Small intestine (tissue), 7 donors: ENCODE measurements around the gene FUOM. TPM values are rescaled to one million over a fixed set of nuclear protein-coding genes. Genes with fewer than 3 reads are reported as not detected.
"Not testable (repeated sequence)": the region's sequence is repeated elsewhere in the genome, so short reads cannot be mapped to it uniquely, and the experiment has no call there.

Experiments used
- DNase-seq, 2 donors: peaks; one replicate each; pipeline versions ENCODE4 v3.0.0 to v3.0.0-alpha.2; 2013
- FAIRE-seq: peaks from 2 replicates; lab custom pipeline; 2012; peaks lifted over from hg19 to GRCh38; lab: Jason Lieb, UNC
- H3K27ac ChIP-seq, 3 donors: one replicate each; pipeline ENCODE4 v1.5.1; 2013; ENCODE audit warnings: low read length in 2 of 3, mild to moderate bottlenecking in 2 of 3, control low read depth in 1 of 3, inconsistent platforms in 1 of 3, low read depth in 1 of 3, moderate library complexity in 1 of 3
- H3K27me3 ChIP-seq, 3 donors: one replicate each; pipeline ENCODE4 v1.6.1; 2013; ENCODE audit warnings: low read length in 3 of 3, inconsistent platforms in 1 of 3; ENCODE audit not compliant: control insufficient read depth in 3 of 3, insufficient read depth in 3 of 3
- H3K36me3 ChIP-seq, 3 donors: one replicate each; pipeline ENCODE4 v1.6.1; 2013; ENCODE audit warnings: low read length in 3 of 3, inconsistent platforms in 1 of 3, low read depth in 1 of 3, mild to moderate bottlenecking in 1 of 3, moderate library complexity in 1 of 3; ENCODE audit not compliant: control insufficient read depth in 3 of 3, insufficient read depth in 2 of 3
- H3K4me1 ChIP-seq, 3 donors: one replicate each; pipeline ENCODE4 v1.6.1; 2013; ENCODE audit warnings: low read length in 2 of 3, inconsistent platforms in 1 of 3, low read depth in 1 of 3, mild to moderate bottlenecking in 1 of 3, moderate library complexity in 1 of 3; ENCODE audit not compliant: control insufficient read depth in 3 of 3, insufficient read depth in 2 of 3
- H3K4me3 ChIP-seq, 3 donors: one replicate each; pipeline ENCODE4 v1.5.1; 2013; ENCODE audit warnings: low read length in 3 of 3, control low read depth in 1 of 3, inconsistent platforms in 1 of 3, low read depth in 1 of 3, mild to moderate bottlenecking in 1 of 3, moderate library complexity in 1 of 3
- H3K9me3 ChIP-seq, 2 donors: one replicate each; pipeline ENCODE4 v1.6.1; 2013; ENCODE audit warnings: low read depth in 1 of 2, low read length in 1 of 2; ENCODE audit not compliant: control insufficient read depth in 2 of 2, insufficient read depth in 1 of 2
- WGBS, 3 donors: extraction: QIAGEN DNeasy Blood & Tissue Kit; methylation state at CpG; one replicate each; pipeline ENCODE4 v1.1.7; 2013; 5-methylcytosine and 5-hydroxymethylcytosine counted together
- polyA plus RNA-seq, 4 donors: library from polyadenylated mRNA; stranded (reverse) in 3 of 4; unstranded in 1 of 4; fragments of 200-250 nt in 3 of 4; fragments of 120-200 nt in 1 of 4; gene quantifications; one replicate each; pipeline versions ENCODE4 v1.2.1 to v1.2.3, GENCODE V29; 2013
- donor health status: healthy with polysubstance abuse.
- donor health status: control.
- donor health status: control.
- donor health status: Bipolar disorder and iron deficiency.
- donor health status: healthy.

Gene FUOM
- polyA plus RNA-seq, 4 donors: 62.5 to 320 (median 165) TPM

- Histone ChIP-seq H3K27ac (no peak overlapping the region), H3K36me3 (no peaks in the 10 kb centered on the region), H3K9me3 (peaks cover 0 to 2% of the 10 kb centered on the region in 2 donors), H3K4me1 (peaks cover 0 to 13% (median 3%) of the 10 kb centered on the region in 3 donors), H3K4me3 (peak overlapping the region; percentile 13 to 41 (median 28)), H3K27me3 (peaks cover 3 to 51% (median 31%) of the 10 kb centered on the region in 3 donors)
- no peak for FAIRE-seq
- peak in 1 of 2 donors; percentile 36 for DNase-seq
- 2 to 3% (median 2%) methylated on average over 58 to 91 of the region's 91 CpGs for WGBS, 3 donors
These were observed 32.2 kb downstream of the FUOM start for GRCh38 chr10:133325440-133326222.

DNA sequence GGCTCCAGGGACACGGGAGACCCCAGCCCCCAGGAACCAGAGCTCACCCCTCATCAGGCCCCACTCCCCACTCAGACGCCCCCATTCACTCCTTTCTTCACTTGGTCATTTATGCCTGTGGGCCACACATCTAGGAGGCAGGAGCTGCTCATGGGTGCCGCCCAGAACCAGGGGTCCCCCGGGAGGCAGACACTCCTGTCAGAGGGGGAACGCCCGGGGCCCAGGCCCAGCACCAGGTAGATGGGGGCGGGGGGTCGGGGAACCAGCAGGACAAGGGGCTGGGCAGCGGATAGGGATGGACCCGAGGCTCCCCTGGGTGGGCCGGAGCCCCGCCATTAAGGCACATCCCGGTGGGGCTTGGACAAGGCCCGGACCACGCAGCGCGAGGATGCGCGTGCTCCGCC, 33.0 kb downstream of the FUOM start:
- H3K4me1 ChIP-seq: peaks cover 0 to 11% (median 3%) of the 10 kb centered on the region in 3 donors
- H3K27ac ChIP-seq: no peak overlapping the region
- peaks cover 0 to 2% of the 10 kb centered on the region in 2 donors for H3K9me3 ChIP-seq
- no peaks in the 10 kb centered on the region for H3K36me3 ChIP-seq
- peak overlapping the region in 1 of 3 donors; percentile 2 for H3K4me3 ChIP-seq
- DNase-seq (no peak), FAIRE-seq (no peak)
- peaks cover 3 to 49% (median 33%) of the 10 kb centered on the region in 3 donors for H3K27me3 ChIP-seq
- WGBS, 3 donors: 11 to 20% (median 13%) methylated on average over 10 to 20 of the region's 20 CpGs

DNA sequence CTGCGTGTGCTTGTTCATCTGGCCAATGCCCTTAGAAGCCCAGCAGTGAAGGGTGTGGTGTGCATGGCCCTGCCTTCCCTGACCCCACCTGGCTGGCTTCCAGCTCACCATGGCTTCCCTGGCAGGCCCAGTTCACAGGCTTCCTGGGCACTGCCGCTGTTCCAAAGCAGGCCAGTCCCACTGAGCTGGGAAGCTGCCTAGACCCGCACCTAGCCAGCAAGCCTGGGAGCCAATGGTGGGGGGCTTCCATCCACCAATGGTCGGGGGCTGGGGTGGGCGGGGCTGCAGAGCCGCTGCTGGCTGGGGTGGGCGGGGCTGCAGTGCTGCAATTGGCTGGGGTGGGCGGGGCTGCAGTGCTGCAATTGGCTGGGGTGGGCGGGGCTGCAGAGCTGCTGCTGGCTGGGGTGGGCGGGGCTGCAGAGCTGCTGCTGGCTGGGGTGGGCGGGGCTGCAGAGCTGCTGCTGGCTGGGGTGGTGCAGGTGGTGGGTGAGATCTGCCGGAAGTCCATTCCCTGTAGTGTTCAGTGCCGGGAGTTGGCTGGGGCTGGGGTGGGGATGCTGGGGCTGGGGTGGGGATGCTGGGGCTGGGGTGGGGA, 33.5 kb downstream of the FUOM start:
- peak overlapping the region in 2 of 3 donors; percentile 31 to 40 for H3K4me3 ChIP-seq

DNA sequence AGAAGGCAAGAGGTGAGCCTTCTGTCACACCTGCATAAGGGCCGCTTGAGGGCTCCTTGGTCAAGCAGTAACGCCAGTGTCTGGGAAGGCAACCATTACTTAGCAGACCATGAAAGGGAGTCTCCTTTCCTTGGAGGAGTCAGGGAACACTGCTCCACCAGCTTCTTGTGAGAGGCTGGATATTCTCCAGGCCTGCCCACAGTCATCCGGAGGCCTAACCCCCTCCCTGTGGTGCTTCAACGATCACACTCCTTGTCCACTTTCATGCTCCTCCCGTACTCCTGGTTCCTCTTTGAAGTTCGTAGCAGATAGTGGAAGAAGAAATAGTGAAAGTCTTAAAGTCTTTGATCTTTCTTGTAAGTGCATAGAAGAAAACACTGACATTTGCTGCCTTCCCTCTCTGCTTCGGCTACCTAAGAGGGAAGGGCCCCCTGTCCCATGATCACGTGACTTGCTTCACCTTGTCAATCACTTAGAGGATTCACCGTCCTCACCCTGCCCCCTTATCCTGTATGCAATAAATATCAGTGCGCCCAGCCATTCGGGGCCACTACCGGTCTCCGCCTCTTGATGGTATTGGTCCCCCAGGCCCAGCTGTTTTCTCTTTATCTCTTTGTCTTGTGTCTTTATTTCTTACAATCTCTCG, 35.6 kb downstream of the FUOM start:
- not testable (repeated sequence) for H3K36me3 ChIP-seq, H3K4me1 ChIP-seq, H3K4me3 ChIP-seq, DNase-seq, H3K27ac ChIP-seq, FAIRE-seq, H3K9me3 ChIP-seq
- WGBS, 3 donors: 72 to 76% (median 73%) methylated on average over 11 to 12 of the region's 14 CpGs
- peaks cover 0 to 30% (median 18%) of the 10 kb centered on the region in 3 donors for H3K27me3 ChIP-seq

More for the DNA sequence above, 33.5 kb downstream of the FUOM start:
- FAIRE-seq (no peak), DNase-seq (peak; percentile 87 to 90)
- H3K36me3 ChIP-seq: no peaks in the 10 kb centered on the region
- H3K9me3 ChIP-seq: peaks cover 0 to 2% of the 10 kb centered on the region in 2 donors
- H3K27ac ChIP-seq: peak overlapping the region in 1 of 3 donors; percentile 69
- 2 to 7% (median 5%) methylated on average over 9 to 13 of the region's 13 CpGs for WGBS, 3 donors
- H3K27me3 ChIP-seq: peaks cover 3 to 48% (median 30%) of the 10 kb centered on the region in 3 donors
- H3K4me1 ChIP-seq: peaks cover 0 to 10% (median 3%) of the 10 kb centered on the region in 3 donors

GRCh38 chr10:133320852-133321422, 36.9 kb downstream of the FUOM start:
- H3K27ac ChIP-seq, FAIRE-seq, H3K4me1 ChIP-seq, H3K9me3 ChIP-seq, H3K36me3 ChIP-seq, DNase-seq, H3K4me3 ChIP-seq: not testable (repeated sequence)
- 93 to 97% (median 96%) methylated on average over 6 of the region's 6 CpGs for WGBS, 3 donors
- H3K27me3 ChIP-seq: peaks cover 0 to 17% (median 10%) of the 10 kb centered on the region in 3 donors

DNA sequence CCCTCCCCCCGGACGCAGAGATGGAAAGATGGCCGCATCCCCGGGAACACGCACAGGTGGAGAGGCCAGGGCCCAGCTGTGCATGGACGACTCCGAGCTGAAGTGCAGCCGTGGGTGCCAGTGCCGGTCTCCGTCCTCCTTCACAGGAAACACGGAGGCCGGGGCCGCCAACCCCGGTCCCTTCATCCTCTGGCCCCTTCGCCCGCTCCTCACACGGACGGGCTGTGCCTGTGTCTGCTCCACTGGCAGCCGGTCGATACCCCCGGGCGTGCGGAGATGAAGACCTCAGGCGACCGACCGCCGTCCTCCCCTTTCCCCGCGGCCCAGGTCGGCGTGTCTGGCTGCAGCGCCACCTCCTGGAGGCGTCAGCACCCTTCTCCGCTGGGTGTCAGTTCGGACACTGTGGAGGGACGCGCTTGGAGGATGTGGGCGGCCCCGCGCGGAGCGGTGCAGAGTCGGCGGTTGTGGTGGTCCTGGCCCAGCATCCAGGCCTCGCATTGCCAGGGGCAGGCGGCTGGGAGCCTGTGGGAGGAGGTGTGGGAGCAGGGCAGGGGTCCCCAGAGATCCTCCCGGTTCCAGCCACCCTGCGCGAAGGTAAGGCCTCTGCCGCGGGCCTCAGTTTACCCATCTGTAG, 39.2 kb downstream of the FUOM start:
- no peaks in the 10 kb centered on the region for H3K4me1 ChIP-seq
- H3K36me3 ChIP-seq: no peaks in the 10 kb centered on the region
- peak overlapping the region; percentile 5 to 34 (median 27) for H3K4me3 ChIP-seq
- 6 to 11% (median 9%) methylated on average over 42 to 51 of the region's 51 CpGs for WGBS, 3 donors
- peak; percentile 49 to 81 for DNase-seq
- no peaks in the 10 kb centered on the region for H3K9me3 ChIP-seq
- H3K27me3 ChIP-seq: peaks cover 0 to 6% (median 5%) of the 10 kb centered on the region in 3 donors
- H3K27ac ChIP-seq: no peak overlapping the region
- no peak for FAIRE-seq

GRCh38 chr10:133316732-133317131, 41.1 kb downstream of the FUOM start:
- Histone ChIP-seq H3K9me3 (no peaks in the 10 kb centered on the region), H3K4me1 (no peaks in the 10 kb centered on the region), H3K36me3 (peaks cover 0 to 18% (median 4%) of the 10 kb centered on the region in 3 donors), H3K4me3 (no peak overlapping the region), H3K27ac (no peak overlapping the region), H3K27me3 (peaks cover 0 to 6% (median 5%) of the 10 kb centered on the region in 3 donors)
- WGBS, 3 donors: 82 to 86% (median 83%) methylated on average over 7 of the region's 7 CpGs
- no peak for DNase-seq
- FAIRE-seq: no peak
